Activated gamma-delta T cell treated with anti-CD3 and anti-CD28 coated beads, Interleukin-2, amount 50 U/mL, for 16 hours (primary cell): ENCODE data around the gene DCC.
"Not testable (repeated sequence)": the region's sequence is repeated elsewhere in the genome, so short reads cannot be mapped to it uniquely, and the experiment has no call there.

Experiments
- DNase-seq: peaks from one replicate; pipeline ENCODE4 v3.0.0-alpha.2; 2020; ENCODE audit warnings: low read depth

Gene DCC

DNA sequence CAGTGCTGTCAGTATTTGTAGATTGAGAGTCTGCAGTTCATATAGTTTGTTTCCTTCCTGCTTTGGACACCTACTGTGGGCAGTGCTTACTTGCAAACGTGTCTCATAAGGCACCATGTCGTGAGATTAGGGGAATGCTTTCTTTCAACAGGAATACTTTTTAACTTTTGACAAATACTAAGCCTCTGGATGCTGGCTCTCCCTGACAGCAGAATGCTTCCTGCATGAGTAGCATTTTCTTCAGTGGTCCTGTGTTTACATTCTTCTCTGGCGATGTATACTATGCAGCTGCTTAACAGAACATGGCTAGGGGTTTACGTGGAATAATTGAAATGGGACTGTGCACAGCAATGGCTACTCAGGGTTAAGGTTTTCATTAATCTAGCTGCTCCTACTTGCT is 1077.0 kb downstream of the DCC start:
- no peak for DNase-seq

DNA sequence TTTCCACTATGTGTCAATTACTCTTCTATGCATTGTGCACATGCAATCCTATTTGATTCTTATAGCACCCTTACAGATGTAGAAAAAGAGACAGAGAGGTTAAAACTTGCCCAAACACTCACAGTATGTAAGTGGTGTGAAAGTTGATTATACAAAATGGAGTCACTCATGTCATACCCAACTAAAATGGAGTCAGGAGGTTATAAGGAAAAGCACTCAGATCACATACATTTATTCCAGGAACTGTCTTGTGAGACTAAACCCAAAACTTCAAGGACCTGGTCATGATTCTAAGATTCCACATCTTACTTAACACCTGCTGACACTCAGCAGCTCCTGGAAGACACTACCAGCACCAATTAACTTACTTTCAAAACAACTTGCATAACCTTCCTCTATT is 1081.9 kb downstream of the DCC start:
- DNase-seq, result no peak

DNA sequence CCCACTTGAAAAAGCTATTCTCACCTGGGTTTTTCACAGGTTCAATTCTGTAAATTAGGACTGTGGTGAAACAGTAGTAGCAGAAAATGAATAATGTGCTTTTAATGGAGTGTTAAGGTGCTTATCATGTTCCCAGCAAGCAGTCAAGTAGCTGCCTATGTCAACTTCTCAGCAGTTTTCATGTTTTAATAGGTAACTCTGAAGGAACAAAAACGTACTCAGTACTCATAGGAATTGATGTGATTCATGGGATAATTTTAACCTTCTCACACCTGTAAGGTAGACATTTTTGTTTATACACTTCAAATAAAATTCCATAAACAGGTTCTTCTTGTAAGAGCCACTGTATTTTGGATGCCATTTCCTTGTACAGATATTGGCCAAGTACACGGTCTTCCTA is 1082.9 kb downstream of the DCC start:
- DNase-seq, result no peak

DNA sequence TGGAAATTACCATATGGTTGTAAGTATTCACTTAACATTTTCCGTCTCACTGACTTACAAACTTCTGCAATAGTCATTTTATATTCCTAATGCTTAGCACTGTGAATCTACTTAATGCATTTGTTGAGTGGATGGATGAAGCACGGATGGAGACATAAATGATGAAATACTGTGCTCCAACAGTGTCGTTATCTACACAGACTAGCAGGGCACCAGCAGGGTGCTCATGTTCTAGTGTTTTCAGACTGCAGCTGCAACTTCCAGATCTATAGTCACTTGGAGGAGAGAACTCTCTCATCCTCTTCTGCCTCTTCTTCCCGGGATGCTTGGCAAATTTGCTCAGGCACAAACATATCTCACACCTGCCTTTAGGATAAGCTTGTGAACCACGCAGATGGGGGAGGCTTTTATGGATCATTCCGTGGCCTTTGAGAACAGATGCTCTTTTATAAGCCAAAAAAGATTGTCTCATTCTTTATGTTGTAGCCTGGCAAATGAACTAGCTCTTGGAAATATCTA is 1086.7 kb downstream of the DCC start:
- no peak for DNase-seq

DNA sequence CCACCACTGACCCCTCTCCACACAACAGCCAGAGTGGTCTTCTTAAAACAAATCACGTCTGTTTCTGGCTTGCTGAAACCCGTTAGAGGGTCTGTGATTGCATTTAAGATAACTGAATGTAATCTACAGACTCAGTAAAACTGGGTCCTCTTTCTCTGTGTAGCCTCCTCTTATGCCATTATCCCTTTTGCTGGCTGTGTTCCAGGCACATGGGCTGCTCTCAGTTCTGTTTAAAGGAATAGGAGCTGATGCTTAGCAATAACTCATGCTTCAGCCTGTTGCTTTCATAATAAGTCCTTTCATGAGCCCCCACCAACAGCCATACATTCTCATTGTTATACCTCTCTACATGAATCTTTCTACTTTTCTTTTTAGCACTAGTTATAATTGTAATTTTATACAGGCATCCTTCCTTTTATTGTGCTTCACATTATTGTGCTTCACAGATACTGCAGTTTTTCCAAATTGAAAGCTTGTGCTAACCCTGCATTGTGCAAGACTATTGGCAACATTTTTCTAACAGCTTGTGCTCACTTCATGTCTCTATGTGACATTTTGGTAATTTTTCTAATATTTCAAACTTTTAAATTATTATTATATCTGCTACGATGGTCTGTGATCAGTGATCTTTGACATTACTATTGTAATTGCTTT is 1101.9 kb downstream of the DCC start:
- no peak for DNase-seq

DNA sequence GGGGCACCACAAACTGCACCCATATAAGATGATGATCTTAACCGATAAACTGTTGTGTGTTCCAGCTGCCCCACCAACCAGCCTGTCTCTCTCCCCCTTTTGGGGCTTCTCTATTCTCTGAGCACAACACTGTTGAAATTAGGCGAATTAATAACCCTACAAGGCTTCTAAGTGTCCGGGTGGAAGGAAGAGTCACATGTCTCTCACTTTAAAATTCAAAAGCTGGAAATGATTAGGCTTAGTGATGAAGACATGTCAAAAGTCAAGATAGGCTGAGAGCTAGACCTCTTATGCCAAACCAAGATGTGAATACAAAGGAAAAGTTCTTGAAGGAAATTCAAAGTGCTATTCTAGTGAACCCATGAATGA is 1102.4 kb downstream of the DCC start:
- DNase-seq, result no peak

DNA sequence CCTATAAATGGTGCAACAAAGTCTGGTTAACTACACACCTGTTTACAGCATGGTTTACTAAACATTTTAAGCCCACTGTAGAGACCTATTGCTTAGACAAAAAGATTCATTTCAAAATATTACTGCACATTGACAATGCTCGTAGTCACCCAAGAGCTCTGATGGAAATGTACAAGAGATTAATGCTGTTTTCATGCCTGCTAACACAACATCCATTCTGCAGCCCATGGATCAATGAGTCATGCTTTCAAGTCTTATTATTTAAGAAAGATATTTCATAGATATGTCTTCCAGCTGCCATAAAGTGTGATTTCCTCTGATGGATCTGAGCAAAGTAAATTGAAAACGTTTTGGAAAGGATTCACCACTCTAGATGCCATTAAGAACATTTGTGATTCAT is 1103.3 kb downstream of the DCC start:
- DNase-seq, result no peak

DNA sequence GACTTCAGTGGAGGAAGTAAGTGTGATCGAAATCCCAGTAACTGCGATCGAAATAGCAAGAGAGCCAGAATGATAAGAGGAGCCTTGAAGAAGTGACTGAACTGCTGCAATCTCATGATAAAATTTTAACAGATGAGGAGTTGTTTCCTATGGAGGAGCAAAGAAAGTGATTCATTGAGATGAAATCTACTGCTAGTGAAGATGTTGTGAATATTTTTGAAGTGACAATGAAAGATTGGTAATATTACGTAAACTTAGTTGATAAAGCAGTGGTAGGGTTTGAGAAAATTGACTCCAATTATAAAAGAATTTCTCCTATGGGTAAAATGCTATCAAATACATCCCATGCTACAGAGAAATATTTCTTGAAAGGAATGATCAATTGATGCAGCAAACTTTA is 1103.8 kb downstream of the DCC start:
- no peak for DNase-seq

DNA sequence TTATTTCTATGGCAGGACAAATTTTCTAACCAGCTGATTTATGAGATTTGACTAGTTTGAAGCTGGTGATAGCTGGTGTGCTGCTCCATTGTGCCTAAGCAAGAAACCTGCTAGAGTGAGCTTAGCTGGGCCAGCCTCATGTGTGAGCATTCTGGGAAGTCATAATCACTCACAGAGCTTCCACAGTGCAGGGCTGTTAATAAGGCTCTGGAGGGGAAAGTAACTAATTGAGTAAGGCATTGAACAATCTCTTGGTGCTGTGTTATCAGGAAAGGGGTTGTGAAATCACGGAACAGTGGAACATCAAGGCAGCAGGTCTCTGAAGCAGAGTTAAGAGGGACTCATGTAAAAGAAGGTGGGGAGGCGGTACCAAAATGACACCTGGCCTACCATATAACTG is 1111.9 kb downstream of the DCC start:
- no peak for DNase-seq

DNA sequence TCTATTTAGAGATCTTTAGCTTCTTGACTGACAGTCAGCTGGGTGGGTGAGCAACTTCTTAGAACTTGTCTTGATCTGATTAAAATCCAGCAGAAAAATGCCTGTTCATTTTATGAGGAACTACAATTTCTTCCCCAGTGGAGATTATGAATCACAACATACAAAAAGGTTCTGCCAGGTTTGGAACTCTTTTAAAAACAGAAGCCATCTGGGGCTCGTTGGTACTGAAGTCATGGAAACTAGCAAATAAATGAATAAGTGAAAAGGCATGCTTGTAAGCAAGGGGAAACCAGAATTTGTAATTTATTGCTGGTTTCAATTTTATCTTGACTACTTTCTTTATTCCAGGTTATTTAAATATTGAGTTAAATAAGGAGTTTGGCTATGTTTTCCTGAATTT is 1117.1 kb downstream of the DCC start:
- DNase-seq, result no peak

DNA sequence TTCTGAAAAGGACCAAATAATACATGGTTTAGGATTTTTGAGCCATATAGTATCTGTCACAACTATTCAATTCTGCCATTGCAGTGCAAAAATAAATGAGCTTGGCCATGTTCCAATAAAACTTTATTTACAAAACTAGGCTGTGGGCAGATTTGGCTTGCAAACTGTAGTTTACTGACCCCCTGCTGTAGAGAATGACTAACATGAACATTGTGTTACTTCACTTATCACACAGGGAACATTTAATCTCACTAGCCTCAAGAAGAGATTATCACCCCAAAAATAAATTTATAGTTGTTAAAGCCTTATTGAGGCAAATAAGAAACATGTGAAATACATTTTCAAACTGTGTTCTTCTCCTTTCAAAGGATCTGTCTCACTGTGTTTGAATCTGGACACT is 1118.3 kb downstream of the DCC start:
- no peak for DNase-seq

DNA sequence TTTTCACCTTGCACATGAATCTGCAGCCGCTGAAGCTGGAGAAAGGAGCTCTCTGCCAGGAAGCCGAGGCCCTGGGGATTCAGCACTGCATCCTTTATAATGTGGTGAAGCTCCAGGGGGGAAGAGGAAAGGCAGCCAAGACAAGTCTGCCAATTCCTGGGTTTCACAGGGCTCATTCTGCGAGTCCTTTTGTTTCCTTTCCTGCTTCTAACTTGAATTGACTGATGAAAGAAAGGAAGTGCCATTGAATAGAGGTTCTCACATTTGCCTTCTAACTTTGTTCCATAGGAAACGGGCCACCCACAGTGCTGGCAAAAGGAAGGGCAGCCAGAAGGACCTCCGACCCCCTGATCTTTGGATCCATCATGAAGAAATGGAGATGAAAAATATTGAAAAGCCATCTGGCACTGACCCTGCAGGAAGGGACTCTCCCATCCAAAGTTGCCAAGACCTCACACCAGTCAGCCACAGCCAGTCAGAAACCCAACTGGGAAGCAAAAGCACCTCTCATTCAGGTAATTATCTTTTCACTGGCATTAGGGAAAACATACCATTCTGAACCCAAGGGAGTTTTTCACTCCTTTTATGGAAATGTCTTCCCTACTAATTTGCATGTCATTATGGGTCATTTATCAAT is 1119.1 kb downstream of the DCC start:
- DNase-seq, result no peak

DNA sequence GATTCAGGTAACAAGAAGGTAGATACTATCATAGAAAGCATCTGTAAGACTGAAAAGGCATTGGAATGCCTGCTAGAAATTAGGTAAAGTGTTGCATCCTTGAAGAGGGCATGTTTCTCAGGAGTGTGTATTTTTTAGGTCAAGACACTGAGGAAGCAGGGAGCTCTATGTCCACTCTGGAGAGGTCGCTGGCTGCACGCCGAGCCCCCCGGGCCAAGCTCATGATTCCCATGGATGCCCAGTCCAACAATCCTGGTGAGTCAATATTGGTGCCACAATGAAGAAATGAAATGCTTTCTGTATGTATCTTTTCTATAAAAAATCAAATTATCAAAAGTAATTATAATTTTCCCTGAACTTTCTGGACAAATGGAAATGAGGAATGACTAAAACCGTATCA is 1127.8 kb downstream of the DCC start:
- DNase-seq, result no peak

DNA sequence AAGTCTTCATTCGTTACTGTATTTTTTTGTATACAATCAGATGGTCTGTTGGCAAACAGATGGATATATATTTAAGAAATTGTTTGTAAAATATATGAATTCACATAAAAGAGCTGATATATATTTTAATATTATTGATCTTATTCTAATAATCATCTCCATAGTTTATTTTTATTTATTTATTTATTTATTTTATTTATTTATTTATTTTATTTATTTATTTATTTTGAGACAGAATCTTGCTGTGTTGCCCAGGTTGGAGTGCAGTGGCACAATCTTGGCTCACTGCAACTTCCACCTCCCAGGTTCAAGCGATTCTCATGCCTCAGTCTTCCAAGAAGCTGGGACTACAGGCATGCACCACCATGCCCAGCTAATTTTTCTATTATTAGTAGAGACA is 1128.2 kb downstream of the DCC start:
- not testable (repeated sequence) for DNase-seq

DNA sequence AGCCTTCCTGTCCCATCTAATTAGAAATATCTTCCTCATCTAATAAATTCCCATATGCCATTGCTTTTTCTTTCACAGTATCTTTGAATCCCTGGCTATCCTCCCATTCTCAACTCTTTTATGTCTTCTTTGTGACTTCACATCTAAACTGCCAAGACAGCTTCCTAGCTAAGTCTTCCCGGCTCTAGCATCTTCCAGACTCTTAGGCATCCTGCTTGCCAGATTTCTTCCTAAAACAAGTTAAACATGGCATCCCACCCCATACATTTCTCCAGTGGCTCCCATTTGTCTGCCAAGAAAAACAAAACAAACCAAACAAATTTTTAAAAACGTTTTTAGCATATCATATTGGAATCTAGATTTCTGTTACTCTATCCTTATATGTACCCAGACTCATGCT is 1132.5 kb downstream of the DCC start:
- no peak for DNase-seq

DNA sequence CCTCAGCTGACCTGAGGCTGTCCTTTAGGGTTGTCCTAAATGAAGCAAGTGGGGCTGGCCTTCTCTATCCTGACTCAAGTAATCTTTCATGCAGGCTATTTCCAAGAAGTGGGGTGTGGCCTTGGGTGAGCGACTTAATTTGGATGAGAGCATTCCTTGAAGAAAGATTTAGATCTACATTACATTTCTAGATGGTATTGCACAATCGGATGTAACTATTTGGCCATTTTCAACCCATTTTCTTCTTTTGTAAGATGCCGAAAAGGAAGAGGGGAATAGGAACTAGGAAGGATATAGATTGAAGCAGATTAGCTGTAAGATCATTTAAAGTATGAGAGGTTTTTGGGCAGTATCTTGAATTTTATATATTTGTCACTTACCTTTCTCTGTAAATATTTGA is 1138.2 kb downstream of the DCC start:
- no peak for DNase-seq

DNA sequence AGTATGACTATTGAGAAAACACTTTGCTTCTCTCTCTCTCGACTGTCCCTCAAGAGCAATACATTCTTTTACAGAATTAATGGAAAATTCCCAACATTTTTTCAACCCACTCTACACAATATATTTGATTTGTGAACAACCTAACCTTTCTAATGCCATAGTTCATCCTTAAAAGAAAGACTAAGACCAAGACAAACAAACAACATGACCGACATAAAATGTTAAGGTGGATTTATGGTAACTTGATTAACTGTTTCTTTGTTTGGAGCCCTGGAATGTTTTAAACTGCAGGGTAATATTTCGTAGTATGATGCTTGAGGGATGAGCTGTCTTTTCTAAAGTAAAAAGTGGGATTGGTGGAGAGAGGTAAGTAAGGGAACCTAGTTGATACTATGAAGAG is 1146.3 kb downstream of the DCC start:
- no peak for DNase-seq

DNA sequence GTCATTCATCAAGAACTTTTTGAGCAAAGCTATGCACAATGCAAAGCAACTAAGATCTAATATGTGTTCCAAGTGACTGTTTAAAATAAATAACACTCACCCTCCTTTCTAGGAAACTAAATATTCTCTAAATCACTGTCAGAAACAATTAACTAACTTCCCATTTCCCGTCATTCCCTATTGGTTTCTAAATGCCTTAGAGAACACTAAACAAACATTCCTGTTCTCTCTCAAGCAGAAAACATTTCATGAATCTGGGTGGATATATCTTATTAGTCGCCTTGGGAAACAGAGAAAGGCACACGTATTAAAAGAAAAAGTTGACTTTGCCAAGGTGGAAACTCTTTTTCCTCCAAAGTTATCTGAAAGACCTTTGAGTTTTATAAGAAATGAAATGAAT is 1149.3 kb downstream of the DCC start:
- no peak for DNase-seq

DNA sequence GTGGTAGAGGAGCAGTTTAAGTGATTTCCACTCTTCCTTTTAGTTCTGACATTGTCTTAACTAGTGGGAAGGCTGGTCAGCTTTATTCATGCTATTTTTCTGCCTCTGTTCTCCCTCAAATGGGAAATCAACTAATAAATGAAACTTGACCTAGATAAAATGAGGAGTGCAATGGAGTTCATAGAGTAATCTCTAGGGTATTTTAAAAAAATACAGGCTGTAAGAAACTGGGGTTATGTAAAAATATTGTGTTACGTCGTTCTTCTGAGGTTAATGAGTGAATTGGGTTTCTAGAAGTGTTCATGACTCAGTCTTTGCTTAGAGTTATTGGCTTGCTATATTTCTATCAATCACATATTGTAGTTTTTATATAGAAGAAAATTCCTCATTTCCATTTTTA is 1150.0 kb downstream of the DCC start:
- no peak for DNase-seq

DNA sequence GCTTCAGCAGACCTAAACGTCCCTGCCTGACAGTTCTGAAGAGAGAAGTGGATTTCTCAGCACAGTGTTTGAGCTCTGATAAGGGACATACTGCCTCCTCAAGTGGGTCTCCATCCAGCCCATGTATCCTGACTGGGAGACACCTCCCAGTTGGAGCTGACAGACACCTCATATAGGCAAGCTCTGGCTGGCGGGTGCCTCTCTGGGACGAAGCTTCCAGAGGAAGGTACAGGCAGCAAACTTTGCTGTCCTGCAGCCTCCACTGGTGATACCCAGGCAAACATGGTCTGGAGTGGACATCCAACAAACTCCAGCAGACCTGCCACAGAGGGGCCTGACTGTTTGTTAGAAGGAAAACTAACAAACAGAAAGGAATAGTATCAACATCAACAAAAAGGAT is 1156.0 kb downstream of the DCC start:
- no peak for DNase-seq

DNA sequence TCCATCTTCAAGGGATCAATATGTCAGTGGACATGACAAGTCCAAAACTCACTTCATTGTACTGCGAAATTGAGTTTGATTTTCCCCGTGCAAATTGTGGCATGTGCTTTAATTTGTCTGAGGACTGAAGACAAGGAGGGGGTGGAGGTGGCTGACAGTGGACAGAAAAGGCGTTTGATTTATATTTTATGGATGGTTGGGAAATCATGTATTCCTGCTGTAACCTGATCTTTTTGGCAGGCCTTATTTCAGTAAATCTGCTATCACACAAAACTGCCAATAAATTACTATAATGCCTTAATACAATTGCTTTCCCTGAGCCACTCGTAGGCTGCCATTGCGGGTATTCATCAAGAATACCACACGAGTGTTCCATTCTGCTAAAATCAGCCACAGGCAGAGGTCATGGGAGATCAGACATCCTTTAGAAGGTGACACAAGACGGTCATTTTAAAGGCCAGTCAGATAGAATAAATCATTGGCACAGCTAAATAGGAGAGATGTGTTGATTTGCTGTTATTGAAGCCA is 1164.0 kb downstream of the DCC start:
- no peak for DNase-seq

DNA sequence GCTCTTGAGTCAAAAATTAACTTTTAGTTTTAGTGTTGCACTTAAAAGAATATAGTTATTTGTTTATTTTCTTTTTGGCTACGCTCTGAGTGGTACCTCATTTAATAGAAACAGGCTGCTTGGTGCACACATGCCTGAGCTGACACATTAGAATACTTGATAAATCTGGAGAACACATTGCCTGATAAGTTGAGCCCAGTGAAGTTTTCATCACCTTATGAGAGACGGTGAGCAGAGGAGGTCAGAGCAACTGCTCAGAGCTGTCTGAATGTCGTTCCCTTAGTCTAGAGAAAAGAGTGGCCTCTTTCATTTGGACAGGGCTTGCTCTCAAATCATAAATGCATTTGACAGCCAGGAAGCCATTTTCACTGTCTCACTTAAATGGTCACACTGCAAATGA is 1168.5 kb downstream of the DCC start:
- DNase-seq, result no peak

DNA sequence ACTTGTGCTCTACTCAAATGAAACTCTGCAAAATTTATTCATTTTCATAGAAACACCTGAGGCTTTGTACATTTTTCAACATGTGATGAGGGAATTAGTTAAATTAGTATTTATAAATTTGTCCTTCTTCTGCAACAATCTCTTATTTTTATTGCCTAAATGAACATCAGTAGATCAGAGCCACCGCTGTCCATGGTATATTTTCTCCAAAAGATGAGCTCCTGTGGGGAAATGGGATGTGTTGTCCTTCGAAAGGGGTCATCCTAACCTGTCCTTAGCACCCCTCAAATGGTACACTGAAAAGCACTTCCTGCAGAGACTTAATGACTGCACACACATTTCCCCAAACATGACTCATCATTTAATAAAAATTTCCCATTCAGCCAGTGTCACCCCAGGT is 1169.9 kb downstream of the DCC start:
- DNase-seq, result no peak

DNA sequence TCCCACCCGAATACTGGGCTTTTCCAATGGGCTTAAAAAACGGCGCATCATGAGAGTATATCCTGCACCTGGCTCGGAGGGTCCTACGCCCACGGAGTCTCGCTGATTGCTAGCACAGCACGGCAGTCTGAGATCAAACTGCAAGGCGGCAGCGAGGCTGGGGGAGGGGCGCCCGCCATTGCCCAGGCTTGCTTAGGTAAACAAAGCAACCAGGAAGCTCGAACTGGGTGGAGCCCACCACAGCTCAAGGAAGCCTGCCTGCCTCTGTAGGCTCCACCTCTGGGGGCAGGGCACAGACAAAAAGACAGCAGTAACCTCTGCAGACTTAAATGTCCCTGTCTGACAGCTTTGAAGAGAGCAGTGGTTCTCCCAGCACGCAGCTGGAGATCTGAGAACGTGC is 1171.7 kb downstream of the DCC start:
- not testable (repeated sequence) for DNase-seq
